DND-41 (cell line): Measurements from ENCODE around the gene DSTYK.

Experiments used
- ATAC-seq: fragments of 200-7000 bp; cut with Tn5 transposase; 3 replicates; pipeline ENCODE4 v1.9.1; 2021; ENCODE audit warnings: low read depth; ENCODE audit not compliant: insufficient read depth
- DNase-seq: peaks from one replicate; pipeline ENCODE4 v3.0.0-alpha.2; 2020
- H2AFZ ChIP-seq: 2 replicates; pipeline ENCODE4 v1.6.0; 2012; ENCODE audit warnings: low read depth, low read length
- H3K27ac ChIP-seq: 2 replicates; pipeline ENCODE4 v1.5.1; 2012; ENCODE audit warnings: low read length, inconsistent platforms
- H3K27me3 ChIP-seq: fragments of 200-600 bp; sonication (generic); 2 replicates; pipeline ENCODE4 v1.6.0; 2012; ENCODE audit warnings: low read length, mild to moderate bottlenecking, inconsistent platforms; ENCODE audit not compliant: insufficient read depth, poor library complexity
- H3K36me3 ChIP-seq: 2 replicates; pipeline ENCODE4 v1.5.1; 2012; ENCODE audit warnings: low read length, inconsistent platforms; ENCODE audit not compliant: insufficient read depth
- H3K4me1 ChIP-seq: 2 replicates; pipeline ENCODE4 v1.5.1; 2012; ENCODE audit warnings: mild to moderate bottlenecking, low read length; ENCODE audit not compliant: insufficient read depth
- H3K4me2 ChIP-seq: 2 replicates; pipeline ENCODE4 v1.6.0; 2012; ENCODE audit warnings: mild to moderate bottlenecking, moderate library complexity, low read length, inconsistent platforms; ENCODE audit not compliant: insufficient read depth
- H3K4me3 ChIP-seq, 2 experiments: fragments of 200-600 bp in 1 of 2; shearing (Covaris generic) in 1 of 2; 2 replicates each; pipeline ENCODE4 v1.5.1; 2012 to 2016; ENCODE audit warnings: inconsistent platforms in 2 of 2, low read length in 2 of 2, mild to moderate bottlenecking in 2 of 2, low read depth in 1 of 2, moderate library complexity in 1 of 2
- H3K79me2 ChIP-seq: 2 replicates; pipeline ENCODE4 v1.6.0; 2012; ENCODE audit warnings: low read length, inconsistent platforms; ENCODE audit not compliant: insufficient read depth
- H3K9ac ChIP-seq: 2 replicates; pipeline ENCODE4 v1.6.0; 2012; ENCODE audit warnings: low read depth, mild to moderate bottlenecking, inconsistent platforms, low read length, moderate library complexity
- H3K9me3 ChIP-seq: 2 replicates; pipeline ENCODE4 v1.5.1; 2012; ENCODE audit warnings: low read length, moderate library complexity, mild to moderate bottlenecking, inconsistent platforms; ENCODE audit not compliant: insufficient read depth, severe bottlenecking
- H4K20me1 ChIP-seq: 2 replicates; pipeline ENCODE4 v1.6.0; 2012; ENCODE audit warnings: low read length; ENCODE audit not compliant: insufficient read depth
- EZH2 ChIP-seq: IDR thresholded peaks from 3 replicates; pipeline ENCODE4 v1.6.1; 2012; ENCODE audit warnings: borderline replicate concordance, low read depth, mild to moderate bottlenecking, moderate library complexity, low read length, inconsistent platforms; ENCODE audit not compliant: severe bottlenecking
- TF ChIP-seq, protein P1 (sequence below): IDR thresholded peaks from 2 replicates; pipeline ENCODE4 v1.5.1; 2012; ENCODE audit warnings: borderline replicate concordance, low read length, moderate library complexity, mild to moderate bottlenecking; ENCODE audit not compliant: poor library complexity, severe bottlenecking; ENCODE audit errors: extremely low read depth

The DSTYK gene

GRCh38 chr1:205129447-205130029 lies 82.0 kb downstream of the DSTYK start:
- H3K9me3 ChIP-seq = no peaks in the 10 kb centered on the region
- no peaks in the 10 kb centered on the region for H3K36me3 ChIP-seq
- no peak overlapping the region for H2AFZ ChIP-seq
- no peak for DNase-seq
- H3K79me2 ChIP-seq = no peaks in the 10 kb centered on the region
- no peak for ATAC-seq
- no peak overlapping the region for H3K4me3 ChIP-seq
- H3K9ac ChIP-seq = no peak overlapping the region
- no peak overlapping the region for H3K27ac ChIP-seq
- no peaks in the 10 kb centered on the region for H3K4me1 ChIP-seq
- no peaks in the 10 kb centered on the region for H3K27me3 ChIP-seq
- no peak for TF ChIP-seq EZH2
- TF ChIP-seq, protein P1, sequence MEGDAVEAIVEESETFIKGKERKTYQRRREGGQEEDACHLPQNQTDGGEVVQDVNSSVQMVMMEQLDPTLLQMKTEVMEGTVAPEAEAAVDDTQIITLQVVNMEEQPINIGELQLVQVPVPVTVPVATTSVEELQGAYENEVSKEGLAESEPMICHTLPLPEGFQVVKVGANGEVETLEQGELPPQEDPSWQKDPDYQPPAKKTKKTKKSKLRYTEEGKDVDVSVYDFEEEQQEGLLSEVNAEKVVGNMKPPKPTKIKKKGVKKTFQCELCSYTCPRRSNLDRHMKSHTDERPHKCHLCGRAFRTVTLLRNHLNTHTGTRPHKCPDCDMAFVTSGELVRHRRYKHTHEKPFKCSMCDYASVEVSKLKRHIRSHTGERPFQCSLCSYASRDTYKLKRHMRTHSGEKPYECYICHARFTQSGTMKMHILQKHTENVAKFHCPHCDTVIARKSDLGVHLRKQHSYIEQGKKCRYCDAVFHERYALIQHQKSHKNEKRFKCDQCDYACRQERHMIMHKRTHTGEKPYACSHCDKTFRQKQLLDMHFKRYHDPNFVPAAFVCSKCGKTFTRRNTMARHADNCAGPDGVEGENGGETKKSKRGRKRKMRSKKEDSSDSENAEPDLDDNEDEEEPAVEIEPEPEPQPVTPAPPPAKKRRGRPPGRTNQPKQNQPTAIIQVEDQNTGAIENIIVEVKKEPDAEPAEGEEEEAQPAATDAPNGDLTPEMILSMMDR = no peak
- H3K4me2 ChIP-seq = no peak overlapping the region
- H4K20me1 ChIP-seq = no peaks in the 10 kb centered on the region

DNA sequence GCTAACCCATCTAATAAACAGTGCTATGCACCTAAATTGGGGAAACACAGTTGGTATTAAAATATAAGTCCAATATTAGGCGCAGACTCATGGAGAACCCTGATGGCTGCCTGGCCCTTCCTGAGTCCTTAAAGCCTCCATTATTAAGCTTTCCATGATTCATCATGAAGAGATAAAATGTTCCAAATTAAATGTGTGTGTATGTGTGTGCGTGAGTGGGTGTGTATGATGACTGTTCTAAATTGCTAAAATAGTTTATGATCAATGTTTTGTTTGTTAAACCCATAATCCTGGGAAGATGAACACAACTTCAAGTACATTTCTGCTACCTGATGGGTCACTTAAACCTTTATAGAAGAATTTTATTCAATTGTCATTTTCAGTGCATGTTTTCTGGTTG lies 83.5 kb downstream of the DSTYK start:
- DNase-seq = no peak
- no peaks in the 10 kb centered on the region for H3K27me3 ChIP-seq
- no peak overlapping the region for H3K4me3 ChIP-seq
- no peaks in the 10 kb centered on the region for H3K79me2 ChIP-seq
- H3K4me1 ChIP-seq = peaks cover 3% of the 10 kb centered on the region
- no peak overlapping the region for H2AFZ ChIP-seq
- no peak for TF ChIP-seq EZH2
- TF ChIP-seq, protein P1 = no peak
- H4K20me1 ChIP-seq = no peaks in the 10 kb centered on the region
- no peak for ATAC-seq
- H3K9ac ChIP-seq = no peak overlapping the region
- no peak overlapping the region for H3K27ac ChIP-seq
- no peaks in the 10 kb centered on the region for H3K9me3 ChIP-seq
- H3K4me2 ChIP-seq = no peak overlapping the region
- H3K36me3 ChIP-seq = no peaks in the 10 kb centered on the region

DNA sequence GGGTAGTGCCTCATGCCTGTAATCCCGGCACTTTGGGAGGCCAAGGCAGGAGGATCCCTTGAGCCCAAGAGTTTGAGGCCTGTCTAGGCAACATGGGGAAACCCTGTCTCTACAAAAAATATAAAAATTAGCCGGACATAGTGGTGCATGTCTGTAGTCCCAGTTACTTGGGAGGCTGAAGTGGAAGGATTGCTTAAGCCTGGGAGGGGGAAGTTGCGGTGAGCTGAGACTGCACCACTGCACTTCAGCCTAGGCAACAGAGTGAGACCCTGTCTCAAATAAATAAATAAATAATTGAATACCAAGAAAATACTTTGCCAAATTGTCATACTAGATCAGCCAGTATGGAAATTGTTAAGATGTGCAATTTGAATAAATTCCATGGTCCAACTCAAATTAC lies 83.9 kb downstream of the DSTYK start:
- H3K4me3 ChIP-seq = no peak overlapping the region
- H2AFZ ChIP-seq = no peak overlapping the region
- ATAC-seq (no peak), DNase-seq (no peak)
- H3K27ac ChIP-seq = no peak overlapping the region
- no peaks in the 10 kb centered on the region for H3K79me2 ChIP-seq
- no peaks in the 10 kb centered on the region for H4K20me1 ChIP-seq
- no peak overlapping the region for H3K4me2 ChIP-seq
- TF ChIP-seq, protein P1 = no peak
- TF ChIP-seq EZH2 = no peak
- H3K27me3 ChIP-seq = no peaks in the 10 kb centered on the region
- no peak overlapping the region for H3K9ac ChIP-seq
- no peaks in the 10 kb centered on the region for H3K9me3 ChIP-seq
- no peaks in the 10 kb centered on the region for H3K36me3 ChIP-seq
- H3K4me1 ChIP-seq = peaks cover 7% of the 10 kb centered on the region
